Endometrial microvascular endothelial cells (primary cell): ENCODE results near the gene RAB3D. TPM values are rescaled to one million over a fixed set of nuclear protein-coding genes. Genes with fewer than 3 reads are reported as not detected.

Experiments
- in situ Hi-C: cut with HindIII; loops from 2 replicates; pipeline ENCODE4 v1.10.0; 2017; ENCODE audit warnings: low sequenced_read_pairs, low pct_unique_long_range_greater_than_20kb; ENCODE audit errors: inconsistent ontology term
- total RNA-seq: library from RNA; depleted of rRNA; stranded (reverse); fragments of >200 nt; gene quantifications from one replicate; pipeline ENCODE4 v1.2.3, GENCODE V29; 2015; ENCODE audit errors: inconsistent ontology term

RAB3D gene
- total RNA-seq, 1 donor from 2014 or later, result 47.8 TPM

- in situ Hi-C loops, result no loop called here
These were observed 59.8 kb downstream of the RAB3D start for GRCh38 chr19:11279505-11280236.

GRCh38 chr19:11278670-11279069, 60.8 kb downstream of the RAB3D start:
- in situ Hi-C loops, result no loop called here

DNA sequence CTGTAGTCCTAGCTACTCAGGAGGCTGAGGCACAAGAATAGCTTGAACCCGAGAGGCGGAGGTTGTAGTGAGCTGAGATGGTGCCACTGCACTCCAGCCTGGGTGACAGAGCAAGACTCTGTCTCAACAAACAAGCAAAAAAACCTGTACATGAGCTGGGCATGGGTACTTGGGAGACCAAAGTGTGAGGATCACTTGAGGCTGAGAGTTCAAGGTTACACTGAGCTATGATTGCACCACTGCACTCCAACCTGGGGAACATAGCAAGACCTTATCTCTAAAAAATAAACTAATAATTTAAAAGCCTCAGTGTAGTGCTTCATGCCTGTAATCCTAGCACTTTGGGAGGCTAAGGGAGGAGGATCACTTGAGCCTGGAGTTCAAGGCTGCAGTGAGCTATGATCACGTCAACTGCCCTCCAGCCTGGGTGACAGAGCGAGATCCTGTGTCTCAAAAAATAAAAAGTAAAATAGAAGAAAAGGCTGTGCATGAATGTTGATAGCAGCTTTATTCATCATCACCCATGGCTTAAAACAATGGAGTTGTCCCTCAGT, 64.8 kb downstream of the RAB3D start:
- in situ Hi-C loops, result no loop called here

DNA sequence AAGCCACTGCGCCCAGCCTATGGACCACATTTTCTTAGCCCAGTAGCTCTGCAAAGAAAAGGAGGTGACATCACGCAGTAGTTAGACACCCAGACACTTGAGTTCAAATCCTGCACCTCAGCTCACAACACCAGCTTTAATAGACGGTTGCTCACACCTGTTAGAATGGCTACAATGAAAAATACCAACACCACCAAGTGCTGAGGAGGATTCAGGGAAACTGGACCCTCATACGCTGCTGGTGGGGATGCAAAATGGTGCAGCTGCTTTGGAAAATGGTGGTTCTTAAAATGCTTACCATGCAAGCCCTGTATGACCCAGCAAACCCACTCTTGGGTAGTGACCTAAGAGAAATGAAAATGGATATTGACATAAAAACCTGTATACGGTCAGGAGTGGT, 65.5 kb downstream of the RAB3D start:
- in situ Hi-C loops, result no loop called here

DNA sequence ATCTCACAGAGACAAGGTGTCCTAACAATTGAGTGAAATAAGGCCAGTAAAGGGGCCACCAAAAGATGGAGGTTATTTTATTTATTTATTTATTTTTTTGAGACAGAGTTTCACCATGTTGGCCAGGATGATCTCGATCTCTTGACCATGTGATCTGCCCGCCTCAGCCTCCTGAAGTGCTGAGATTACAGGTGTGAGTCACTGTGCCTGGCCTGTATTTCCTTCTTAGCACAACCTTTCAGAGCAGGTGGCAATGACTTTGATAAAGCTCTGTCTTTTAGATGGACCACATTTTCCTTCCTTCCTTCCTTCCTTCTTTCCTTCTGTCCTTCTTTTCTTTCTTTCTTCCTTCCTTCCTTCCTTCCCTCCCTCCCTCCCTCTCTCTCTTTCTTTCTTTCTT, 66.2 kb downstream of the RAB3D start:
- in situ Hi-C loops, result no loop called here

Other genes starting within 250 kb of the RAB3D start
- 72.9 TPM for gene SPC24, start 183.9 kb downstream of the RAB3D start, total RNA-seq
- 85.2 TPM for gene KANK2, start 142.1 kb downstream of the RAB3D start, total RNA-seq
- not detected for gene ANGPTL8, start 100.0 kb downstream of the RAB3D start, total RNA-seq
- gene DOCK6, start 77.1 kb downstream of the RAB3D start, total RNA-seq, result 78.6 TPM
- gene TSPAN16, start 43.5 kb downstream of the RAB3D start, total RNA-seq, result not detected
- gene TMEM205, start 6.6 kb upstream of the RAB3D start, total RNA-seq, result 227 TPM
- gene CCDC159, start 6.9 kb upstream of the RAB3D start, total RNA-seq, result 34.7 TPM
- gene PLPPR2, start 15.8 kb upstream of the RAB3D start, total RNA-seq, result 17.7 TPM
- 1.9 TPM for gene SWSAP1, start 35.0 kb upstream of the RAB3D start, total RNA-seq
- gene EPOR, start 44.7 kb upstream of the RAB3D start, total RNA-seq, result 6.4 TPM
- gene RGL3, start 79.7 kb upstream of the RAB3D start, total RNA-seq, result not detected
- gene ODAD3, start 95.5 kb upstream of the RAB3D start, total RNA-seq, result not detected
- gene PRKCSH, start 96.0 kb upstream of the RAB3D start, total RNA-seq, result 261 TPM
- gene ELAVL3, start 141.4 kb upstream of the RAB3D start, total RNA-seq, result 7.3 TPM
- 4.6 TPM for gene ZNF653, start 166.2 kb upstream of the RAB3D start, total RNA-seq
- 53.1 TPM for gene ECSIT, start 189.5 kb upstream of the RAB3D start, total RNA-seq
- 0.46 TPM for gene CNN1, start 199.2 kb upstream of the RAB3D start, total RNA-seq
- 35.2 TPM for gene ELOF1, start 219.6 kb upstream of the RAB3D start, total RNA-seq
- not detected for gene ACP5, start 238.0 kb upstream of the RAB3D start, total RNA-seq